MCF 10A (cell line): ENCODE measurements around the gene CEP85L. TPM values are rescaled to one million over a fixed set of nuclear protein-coding genes. Genes with fewer than 3 reads are reported as not detected.

Experiments
- BruUV-seq: library from RNA; stranded (reverse); fragments of 400-500 nt; replicated peaks from 2 replicates; lab custom pipeline; 2021; lab: Mats Ljungman, UMichigan
- CTCF ChIA-PET: fragments of 300-600 bp; sonication (Branson Sonifier 250); formaldehyde crosslinking; extraction: SDS; loops from one replicate; lab custom pipeline; 2021; ENCODE audit warnings: antibody characterized with exemption, inconsistent platforms; lab: Yijun Ruan, JAX
- POLR2A ChIA-PET: fragments of 300-600, 350-650 bp; sonication (Branson Sonifier 250); formaldehyde crosslinking; extraction: SDS; loops from one replicate; lab custom pipeline; 2020; ENCODE audit warnings: antibody characterized with exemption, inconsistent platforms; lab: Yijun Ruan, JAX
- DNase-seq: peaks from one replicate; pipeline ENCODE4 v3.0.0-alpha.2; 2018; ENCODE audit not compliant: unreplicated experiment
- H3K27ac Mint-ChIP-seq: one replicate; pipeline ENCODE4 v1.8.0; 2022; ENCODE audit warnings: mild to moderate bottlenecking, low read depth, mixed read lengths; ENCODE audit not compliant: unreplicated experiment
- H3K27me3 Mint-ChIP-seq: one replicate; pipeline ENCODE4 v1.8.0; 2022; ENCODE audit warnings: mixed read lengths; ENCODE audit not compliant: insufficient read depth, unreplicated experiment
- H3K36me3 Mint-ChIP-seq: one replicate; pipeline ENCODE4 v1.8.0; 2022; ENCODE audit warnings: mild to moderate bottlenecking, moderate library complexity, mixed read lengths; ENCODE audit not compliant: insufficient read depth, unreplicated experiment
- H3K4me1 Mint-ChIP-seq: one replicate; pipeline ENCODE4 v1.8.0; 2022; ENCODE audit warnings: mixed read lengths; ENCODE audit not compliant: insufficient read depth, unreplicated experiment
- H3K4me3 Mint-ChIP-seq: one replicate; pipeline ENCODE4 v1.8.0; 2022; ENCODE audit warnings: mild to moderate bottlenecking, moderate library complexity, mixed read lengths; ENCODE audit not compliant: unreplicated experiment
- H3K9me3 Mint-ChIP-seq: one replicate; pipeline ENCODE4 v1.8.0; 2022; ENCODE audit warnings: mixed read lengths; ENCODE audit not compliant: unreplicated experiment
- CTCF ChIP-seq: fragments of 200-600 bp; IDR thresholded peaks from one replicate; pipeline ENCODE4 v1.8.0; 2022; ENCODE audit warnings: antibody characterized with exemption, mild to moderate bottlenecking; ENCODE audit not compliant: unreplicated experiment
- intact Hi-C: fragments of 100-400 bp; cut with micrococcal nuclease; formaldehyde crosslinking; loops from 2 replicates; pipeline ENCODE4 v1.14.1; 2022
- total RNA-seq: library from RNA; stranded (reverse); gene quantifications from 2 replicates; pipeline ENCODE4 v1.2.3, GENCODE V29; 2022

CEP85L gene
- total RNA-seq, 1 experiment from 2014 or later, result 8.4 TPM

GRCh38 chr6:118501099-118501498, 150.3 kb downstream of the CEP85L start:
- Mint-ChIP-seq H3K27ac (no peak overlapping the region), H3K4me1 (no peaks in the 10 kb centered on the region), H3K4me3 (no peak overlapping the region), H3K27me3 (no peaks in the 10 kb centered on the region), H3K9me3 (peaks cover 17% of the 10 kb centered on the region), H3K36me3 (no peaks in the 10 kb centered on the region)
- ChIA-PET CTCF (interaction anchor here (0.9 to 1.6 kb wide), 2 partner anchors 48 to 215 kb away, joined by 3 to 4 read pairs; no protein-coding TSS in a partner anchor), POLR2A (interaction anchor here (0.7 kb wide), 1 partner anchor 435 kb away, joined by 3 read pairs; no protein-coding TSS in a partner anchor)
- no peak for DNase-seq
- TF ChIP-seq CTCF, result no peak
- BruUV-seq, result no TSS peak
- intact Hi-C loops, result no loop called here

GRCh38 chr6:118500130-118501015, 151.0 kb downstream of the CEP85L start:
- no peaks in the 10 kb centered on the region for H3K36me3 Mint-ChIP-seq
- no peak for DNase-seq
- BruUV-seq, result no TSS peak
- ChIA-PET CTCF (interaction anchor here (0.6 to 1.6 kb wide), 4 partner anchors 39 to 215 kb away, joined by 3 to 4 read pairs (median 3); no protein-coding TSS in a partner anchor), POLR2A (interaction anchor here (0.7 kb wide), 1 partner anchor 435 kb away, joined by 3 read pairs; no protein-coding TSS in a partner anchor)
- H3K4me1 Mint-ChIP-seq, result peaks cover 4% of the 10 kb centered on the region
- no peak overlapping the region for H3K4me3 Mint-ChIP-seq
- peaks cover 17% of the 10 kb centered on the region for H3K9me3 Mint-ChIP-seq
- no peak overlapping the region for H3K27ac Mint-ChIP-seq
- intact Hi-C loops, result no loop called here
- TF ChIP-seq CTCF, result no peak
- H3K27me3 Mint-ChIP-seq, result no peaks in the 10 kb centered on the region

GRCh38 chr6:118495485-118496280, 155.7 kb downstream of the CEP85L start:
- CTCF ChIA-PET, result no interaction called here
- no peak overlapping the region for H3K4me3 Mint-ChIP-seq
- H3K27me3 Mint-ChIP-seq, result no peaks in the 10 kb centered on the region
- H3K9me3 Mint-ChIP-seq, result peaks cover 5% of the 10 kb centered on the region
- DNase-seq, result peak; percentile 34
- intact Hi-C loops, result no loop called here
- H3K4me1 Mint-ChIP-seq, result peaks cover 7% of the 10 kb centered on the region
- POLR2A ChIA-PET, result no interaction called here
- no peak for TF ChIP-seq CTCF
- H3K36me3 Mint-ChIP-seq, result peaks cover 5% of the 10 kb centered on the region
- H3K27ac Mint-ChIP-seq, result no peak overlapping the region
- no TSS peak for BruUV-seq

GRCh38 chr6:118494091-118494490, 157.3 kb downstream of the CEP85L start:
- intact Hi-C loops, result no loop called here
- POLR2A ChIA-PET, result no interaction called here
- no peak overlapping the region for H3K4me3 Mint-ChIP-seq
- H3K36me3 Mint-ChIP-seq, result peaks cover 5% of the 10 kb centered on the region
- no peak overlapping the region for H3K27ac Mint-ChIP-seq
- TF ChIP-seq CTCF, result no peak
- H3K27me3 Mint-ChIP-seq, result no peaks in the 10 kb centered on the region
- no TSS peak for BruUV-seq
- H3K9me3 Mint-ChIP-seq, result no peaks in the 10 kb centered on the region
- peaks cover 7% of the 10 kb centered on the region for H3K4me1 Mint-ChIP-seq
- DNase-seq, result no peak
- CTCF ChIA-PET, result interaction anchor here (0.6 to 1.0 kb wide), 2 partner anchors 57 to 202 kb away, joined by 3 to 5 read pairs; no protein-coding TSS in a partner anchor
